ENCODE data around the gene TNRC18. TPM values are rescaled to one million over a fixed set of nuclear protein-coding genes. Genes with fewer than 3 reads are reported as not detected.
A peak's percentile ranks its signal among the peaks of the same experiment; 100 is the strongest.

Gene TNRC18
- total RNA-seq, 1 donor from 2014 or later = 104 TPM

DNA sequence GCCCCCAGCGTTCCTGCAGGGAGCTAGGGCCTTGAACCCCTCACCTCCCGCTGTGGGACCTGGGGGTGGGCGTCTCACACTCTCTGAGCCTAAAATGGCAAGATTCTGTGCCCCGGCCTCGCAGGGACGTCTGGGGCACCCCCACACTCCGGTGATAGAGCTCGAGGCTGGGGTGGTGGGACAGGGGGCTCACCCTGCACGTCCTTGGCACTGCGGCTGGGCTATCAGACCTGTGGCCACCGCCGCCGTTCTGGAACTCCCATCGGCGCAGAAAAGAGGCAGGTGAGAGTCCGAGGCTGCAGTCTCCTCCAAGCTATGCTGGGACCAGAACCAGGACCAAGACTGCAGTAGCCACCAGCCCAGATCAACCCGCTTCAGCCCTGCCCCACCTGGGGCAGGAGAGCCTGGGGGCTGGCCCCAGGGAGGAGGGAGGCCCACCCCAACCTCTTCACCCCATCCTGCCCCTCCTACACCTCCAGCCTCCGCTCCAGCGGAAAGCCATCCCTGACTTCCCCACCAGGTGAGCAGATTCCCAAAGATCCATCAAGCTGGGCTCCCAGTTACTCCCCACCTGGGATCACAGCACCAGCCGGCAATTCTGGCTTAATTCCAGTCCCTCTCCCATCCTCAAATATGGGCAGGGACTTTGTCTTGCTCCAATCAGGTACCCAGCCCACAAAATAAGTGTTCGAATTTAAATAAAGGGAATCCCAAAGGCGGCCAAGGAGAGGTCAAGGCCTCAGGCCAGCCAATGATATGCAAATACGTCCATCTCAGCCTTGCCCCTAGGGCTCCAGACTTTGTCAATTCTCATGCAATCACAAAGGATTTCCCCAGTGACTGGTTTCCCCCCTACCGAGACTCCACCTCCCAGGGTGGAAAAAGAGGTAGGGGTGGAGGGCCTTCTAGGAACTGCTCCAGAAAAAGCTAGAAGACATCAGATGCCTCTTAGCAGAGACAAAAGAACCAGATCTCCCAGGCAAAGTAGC, 16.4 kb downstream of the TNRC18 start:
- peaks cover 30% of the 10 kb centered on the region for H3K4me1 ChIP-seq

DNA sequence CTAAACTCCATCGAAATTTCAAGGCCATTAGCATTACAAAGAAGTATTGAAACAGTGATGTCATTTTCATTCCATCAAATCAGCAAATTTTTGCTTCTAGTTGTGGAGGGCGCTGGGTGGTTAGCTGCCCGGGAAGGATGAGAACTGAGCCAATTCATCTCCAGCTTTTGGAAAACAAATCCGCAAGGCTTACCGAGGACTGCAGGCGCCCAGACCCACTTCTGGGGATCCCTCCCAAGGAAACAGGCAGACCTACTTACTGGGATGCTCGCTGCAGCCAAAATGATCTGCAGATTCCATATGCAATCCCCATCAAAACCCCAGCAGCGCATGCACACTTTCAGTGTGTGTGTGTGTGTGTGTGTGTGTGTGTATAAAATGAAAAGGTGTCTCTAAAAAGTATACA, 19.2 kb downstream of the TNRC18 start:
- Histone ChIP-seq H3K27me3 (ENCODE audit: low read depth) (no peaks in the 10 kb centered on the region), H3K9me3 (no peaks in the 10 kb centered on the region), H3K36me3 (peaks cover 38% of the 10 kb centered on the region), H3K27ac (no peak overlapping the region), H3K4me3 (no peak overlapping the region), H3K4me1 (peaks cover 23% of the 10 kb centered on the region)
- TF ChIP-seq, protein P1, sequence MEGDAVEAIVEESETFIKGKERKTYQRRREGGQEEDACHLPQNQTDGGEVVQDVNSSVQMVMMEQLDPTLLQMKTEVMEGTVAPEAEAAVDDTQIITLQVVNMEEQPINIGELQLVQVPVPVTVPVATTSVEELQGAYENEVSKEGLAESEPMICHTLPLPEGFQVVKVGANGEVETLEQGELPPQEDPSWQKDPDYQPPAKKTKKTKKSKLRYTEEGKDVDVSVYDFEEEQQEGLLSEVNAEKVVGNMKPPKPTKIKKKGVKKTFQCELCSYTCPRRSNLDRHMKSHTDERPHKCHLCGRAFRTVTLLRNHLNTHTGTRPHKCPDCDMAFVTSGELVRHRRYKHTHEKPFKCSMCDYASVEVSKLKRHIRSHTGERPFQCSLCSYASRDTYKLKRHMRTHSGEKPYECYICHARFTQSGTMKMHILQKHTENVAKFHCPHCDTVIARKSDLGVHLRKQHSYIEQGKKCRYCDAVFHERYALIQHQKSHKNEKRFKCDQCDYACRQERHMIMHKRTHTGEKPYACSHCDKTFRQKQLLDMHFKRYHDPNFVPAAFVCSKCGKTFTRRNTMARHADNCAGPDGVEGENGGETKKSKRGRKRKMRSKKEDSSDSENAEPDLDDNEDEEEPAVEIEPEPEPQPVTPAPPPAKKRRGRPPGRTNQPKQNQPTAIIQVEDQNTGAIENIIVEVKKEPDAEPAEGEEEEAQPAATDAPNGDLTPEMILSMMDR (IDR thresholded peaks at IDR 0.05) = no peak
- DNase-seq = no peak
- no peak for ATAC-seq
- intact Hi-C loops (cut with DNase I) = no loop called here

More for the DNA sequence above, 16.4 kb downstream of the TNRC18 start:
- no peak overlapping the region for H3K27ac ChIP-seq
- peaks cover 27% of the 10 kb centered on the region for H3K36me3 ChIP-seq
- DNase-seq (no peak), ATAC-seq (no peak)
- H3K4me3 ChIP-seq = no peak overlapping the region
- no peaks in the 10 kb centered on the region for H3K27me3 ChIP-seq (ENCODE audit: low read depth)
- H3K9me3 ChIP-seq = no peaks in the 10 kb centered on the region
- TF ChIP-seq, protein P1 (IDR thresholded peaks at IDR 0.05) = no peak
- intact Hi-C loops (cut with DNase I) = no loop called here

DNA sequence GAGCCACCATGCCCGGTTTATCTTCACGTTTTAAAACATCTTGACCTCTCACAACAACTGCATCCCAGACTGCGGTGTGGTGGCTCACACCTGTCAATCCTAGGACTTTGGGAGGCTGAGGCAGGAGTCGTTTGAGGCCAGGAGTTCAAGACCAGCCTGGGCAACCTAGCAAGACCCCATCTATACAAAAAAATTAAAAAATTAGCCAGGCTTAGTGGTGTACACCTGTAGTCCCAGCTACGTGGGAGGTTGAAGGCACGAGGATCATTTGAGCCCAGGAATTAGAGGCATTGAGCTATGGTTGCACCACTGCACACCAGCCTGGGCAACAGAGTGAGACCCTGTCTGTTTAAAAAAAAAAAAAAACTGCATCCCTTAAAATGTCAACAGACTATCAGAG, 20.2 kb downstream of the TNRC18 start:
- Histone ChIP-seq H3K27me3 (ENCODE audit: low read depth) (no peaks in the 10 kb centered on the region), H3K9me3 (no peaks in the 10 kb centered on the region), H3K36me3 (peaks cover 38% of the 10 kb centered on the region), H3K4me3 (no peak overlapping the region), H3K4me1 (peaks cover 15% of the 10 kb centered on the region), H3K27ac (no peak overlapping the region)
- ATAC-seq = no peak
- intact Hi-C loops (cut with DNase I) = no loop called here
- TF ChIP-seq, protein P1 (IDR thresholded peaks at IDR 0.05) = no peak
- DNase-seq = no peak

DNA sequence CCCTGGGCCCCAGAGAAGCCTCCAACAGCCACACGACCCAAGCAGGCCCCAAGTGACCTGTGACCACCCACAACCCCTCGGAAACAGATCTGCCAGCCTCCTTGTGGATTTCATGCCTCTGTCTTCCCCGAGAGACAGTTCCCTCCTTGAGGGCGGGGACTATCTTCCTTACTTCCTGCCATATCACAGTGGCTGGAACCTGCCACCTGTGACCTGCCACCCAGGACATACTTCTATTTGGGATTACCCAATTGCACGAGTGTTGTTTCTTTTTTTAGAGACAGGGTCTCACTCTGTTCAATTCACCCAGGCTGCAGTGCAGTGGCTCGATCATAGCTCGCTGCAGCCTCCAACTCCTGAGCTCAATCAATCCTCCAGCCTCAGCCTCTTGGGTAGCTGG, 25.9 kb downstream of the TNRC18 start:
- TF ChIP-seq, protein P1 (IDR thresholded peaks at IDR 0.05) = no peak
- Histone ChIP-seq H3K27ac (peak overlapping the region; percentile 90), H3K27me3 (ENCODE audit: low read depth) (no peaks in the 10 kb centered on the region), H3K4me3 (peak overlapping the region; percentile 71), H3K4me1 (peaks cover 34% of the 10 kb centered on the region), H3K9me3 (no peaks in the 10 kb centered on the region), H3K36me3 (peaks cover 28% of the 10 kb centered on the region)
- ATAC-seq = peak in 1 of 2 donors; percentile 4
- intact Hi-C loops (cut with DNase I) = no loop called here
- DNase-seq = no peak

DNA sequence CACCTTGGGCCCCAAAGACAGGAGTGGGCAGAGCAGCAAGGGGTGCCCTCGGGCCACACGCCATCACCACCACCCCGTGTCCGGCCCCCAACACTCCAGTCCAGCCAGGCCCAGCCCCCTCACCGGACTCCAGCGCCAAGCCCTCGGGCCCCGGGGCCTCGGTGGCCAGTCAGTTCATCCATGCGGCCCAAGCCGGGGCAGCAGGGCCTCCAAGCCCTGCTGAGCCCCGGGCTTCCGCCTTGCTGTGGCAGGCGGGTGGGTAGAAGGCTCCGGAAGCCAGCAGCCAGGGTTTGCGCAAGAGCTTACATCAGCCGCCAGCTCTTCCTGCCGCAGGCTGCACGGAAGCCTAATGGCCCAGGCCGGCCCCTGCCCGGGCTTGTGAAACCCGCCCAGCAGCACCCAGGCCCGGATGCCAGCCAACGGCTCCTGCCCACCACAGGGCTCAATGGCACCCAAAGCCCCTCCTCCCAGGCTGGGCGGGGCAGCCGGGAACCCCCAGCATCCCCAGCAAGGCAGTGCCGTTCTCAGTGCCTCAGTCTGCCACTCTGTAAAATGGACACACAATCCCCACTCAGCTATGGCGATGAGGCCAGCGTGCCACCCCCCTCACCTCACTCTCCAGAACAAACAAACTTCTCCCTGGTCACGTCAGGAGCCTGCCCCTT, 26.5 kb downstream of the TNRC18 start:
- Histone ChIP-seq H3K4me3 (peak overlapping the region; percentile 71), H3K9me3 (no peaks in the 10 kb centered on the region), H3K27me3 (ENCODE audit: low read depth) (no peaks in the 10 kb centered on the region), H3K27ac (peak overlapping the region; percentile 90), H3K36me3 (peaks cover 34% of the 10 kb centered on the region), H3K4me1 (peaks cover 34% of the 10 kb centered on the region)
- DNase-seq (peak; percentile 99), ATAC-seq (peak; percentile 97 to 98)
- intact Hi-C loops (cut with DNase I) = no loop called here
- TF ChIP-seq, protein P1 (IDR thresholded peaks at IDR 0.05) = no peak
